OCI-M1 (cell line): ENCODE measurements around the gene PET100.
A peak's percentile ranks its signal among the peaks of the same experiment; 100 is the strongest.

Experiments used
- DNase-seq: peaks from one replicate; lab custom pipeline; 2025; lab: John Stamatoyannopoulos, UW

The PET100 gene

GRCh38 chr19:7679771-7680605 lies 50.4 kb downstream of the PET100 start:
- DNase-seq: no peak

GRCh38 chr19:7680606-7681339 lies 51.2 kb downstream of the PET100 start, which contains the start of gene TRAPPC5:
Gene TRAPPC5 (plus strand): TSS chr19:7680833. CDS start chr19:7682254, 1,421 bp downstream.
- peak; percentile 96 for DNase-seq
